ENCODE measurements around the gene CTNNA3. TPM values are rescaled to one million over a fixed set of nuclear protein-coding genes. Genes with fewer than 3 reads are reported as not detected.

The CTNNA3 gene
- total and polyA plus RNA-seq, 4 experiments from 2014 or later: not detected

- H3K36me3 Mint-ChIP-seq: no peaks in the 10 kb centered on the region
- no peak overlapping the region for H3K4me3 Mint-ChIP-seq
- intact Hi-C loops (cut with micrococcal nuclease): no loop called here
- no peaks in the 10 kb centered on the region for H3K27me3 ChIP-seq (ENCODE audit: insufficient read depth, low read length)
- no peaks in the 10 kb centered on the region for H3K4me1 Mint-ChIP-seq
- no peaks in the 10 kb centered on the region for H3K9me3 ChIP-seq (ENCODE audit: control insufficient read depth in 1 of 2, low read length in 2 of 2)
- CTCF ChIA-PET (ENCODE audit: partially characterized antibody): no interaction called here
- POLR2A ChIA-PET (ENCODE audit: partially characterized antibody): no interaction called here
- no peak overlapping the region for H3K27ac ChIP-seq (ENCODE audit: low read depth, low read length)
- DNase-seq: no peak
- no peaks in the 10 kb centered on the region for H3K36me3 ChIP-seq (ENCODE audit: insufficient read depth, low read length)
- no peak overlapping the region for H3K4me3 ChIP-seq (ENCODE audit: low read length in 2 of 2)
- no peak overlapping the region for H3K27ac Mint-ChIP-seq
- H3K9me3 Mint-ChIP-seq: peaks cover 0 to 9% (median 1%) of the 10 kb centered on the region in 8 donors
- no peaks in the 10 kb centered on the region for H3K4me1 ChIP-seq (ENCODE audit: insufficient read depth, low read length)
- H3K27me3 Mint-ChIP-seq: no peaks in the 10 kb centered on the region
Observed at GRCh38 chr10:66627156-66627555, 1068.8 kb downstream of the CTNNA3 start.

- Histone ChIP-seq H3K27me3 (ENCODE audit: insufficient read depth, low read length) (no peaks in the 10 kb centered on the region), H3K4me3 (ENCODE audit: low read length in 2 of 2) (no peak overlapping the region), H3K9me3 (ENCODE audit: control insufficient read depth in 1 of 2, low read length in 2 of 2) (no peaks in the 10 kb centered on the region), H3K36me3 (ENCODE audit: insufficient read depth, low read length) (no peaks in the 10 kb centered on the region), H3K27ac (ENCODE audit: low read depth, low read length) (no peak overlapping the region), H3K4me1 (ENCODE audit: insufficient read depth, low read length) (no peaks in the 10 kb centered on the region)
- H3K36me3 Mint-ChIP-seq: no peaks in the 10 kb centered on the region
- no peaks in the 10 kb centered on the region for H3K27me3 Mint-ChIP-seq
- no peak overlapping the region for H3K4me3 Mint-ChIP-seq
- H3K27ac Mint-ChIP-seq: no peak overlapping the region
- ChIA-PET CTCF (ENCODE audit: partially characterized antibody) (no interaction called here), POLR2A (ENCODE audit: partially characterized antibody) (no interaction called here)
- H3K4me1 Mint-ChIP-seq: no peaks in the 10 kb centered on the region
- DNase-seq: no peak
- intact Hi-C loops (cut with micrococcal nuclease): no loop called here
- H3K9me3 Mint-ChIP-seq: peaks cover 0 to 9% (median under 1%) of the 10 kb centered on the region in 8 donors
Observed at GRCh38 chr10:66625709-66626590, 1070.0 kb downstream of the CTNNA3 start.

- ChIA-PET CTCF (ENCODE audit: partially characterized antibody) (no interaction called here), POLR2A (ENCODE audit: partially characterized antibody) (no interaction called here)
- no peaks in the 10 kb centered on the region for H3K9me3 ChIP-seq (ENCODE audit: control insufficient read depth in 1 of 2, low read length in 2 of 2)
- no peaks in the 10 kb centered on the region for H3K4me1 ChIP-seq (ENCODE audit: insufficient read depth, low read length)
- no peak overlapping the region for H3K4me3 ChIP-seq (ENCODE audit: low read length in 2 of 2)
- Mint-ChIP-seq H3K27me3 (no peaks in the 10 kb centered on the region), H3K36me3 (no peaks in the 10 kb centered on the region), H3K27ac (no peak overlapping the region), H3K9me3 (peaks cover 0 to 9% (median 0%) of the 10 kb centered on the region in 8 donors), H3K4me1 (no peaks in the 10 kb centered on the region), H3K4me3 (no peak overlapping the region)
- H3K36me3 ChIP-seq (ENCODE audit: insufficient read depth, low read length): no peaks in the 10 kb centered on the region
- DNase-seq: no peak
- no peaks in the 10 kb centered on the region for H3K27me3 ChIP-seq (ENCODE audit: insufficient read depth, low read length)
- intact Hi-C loops (cut with micrococcal nuclease): no loop called here
- H3K27ac ChIP-seq (ENCODE audit: low read depth, low read length): no peak overlapping the region
Observed at GRCh38 chr10:66622050-66622449, 1073.9 kb downstream of the CTNNA3 start.

- Histone ChIP-seq H3K4me3 (ENCODE audit: low read length in 2 of 2) (no peak overlapping the region), H3K27ac (ENCODE audit: low read depth, low read length) (no peak overlapping the region), H3K4me1 (ENCODE audit: insufficient read depth, low read length) (no peaks in the 10 kb centered on the region), H3K27me3 (ENCODE audit: insufficient read depth, low read length) (no peaks in the 10 kb centered on the region), H3K9me3 (ENCODE audit: control insufficient read depth in 1 of 2, low read length in 2 of 2) (no peaks in the 10 kb centered on the region), H3K36me3 (ENCODE audit: insufficient read depth, low read length) (no peaks in the 10 kb centered on the region)
- intact Hi-C loops (cut with micrococcal nuclease): no loop called here
- DNase-seq: no peak
- no peaks in the 10 kb centered on the region for H3K4me1 Mint-ChIP-seq
- H3K27me3 Mint-ChIP-seq: no peaks in the 10 kb centered on the region
- H3K36me3 Mint-ChIP-seq: no peaks in the 10 kb centered on the region
- H3K27ac Mint-ChIP-seq: no peak overlapping the region
- ChIA-PET POLR2A (ENCODE audit: partially characterized antibody) (no interaction called here), CTCF (ENCODE audit: partially characterized antibody) (no interaction called here)
- peaks cover 0 to 25% (median 11%) of the 10 kb centered on the region in 8 donors for H3K9me3 Mint-ChIP-seq
- H3K4me3 Mint-ChIP-seq: no peak overlapping the region
Observed at GRCh38 chr10:66604195-66604594, 1091.8 kb downstream of the CTNNA3 start.

GRCh38 chr10:66591865-66592264, 1104.1 kb downstream of the CTNNA3 start:
- Mint-ChIP-seq H3K27ac (no peak overlapping the region), H3K27me3 (no peaks in the 10 kb centered on the region), H3K4me3 (no peak overlapping the region), H3K36me3 (no peaks in the 10 kb centered on the region), H3K4me1 (no peaks in the 10 kb centered on the region), H3K9me3 (peaks cover 0 to 15% (median 3%) of the 10 kb centered on the region in 8 donors)
- CTCF ChIA-PET (ENCODE audit: partially characterized antibody): no interaction called here
- Histone ChIP-seq H3K27ac (ENCODE audit: low read depth, low read length) (no peak overlapping the region), H3K36me3 (ENCODE audit: insufficient read depth, low read length) (no peaks in the 10 kb centered on the region), H3K4me1 (ENCODE audit: insufficient read depth, low read length) (no peaks in the 10 kb centered on the region), H3K27me3 (ENCODE audit: insufficient read depth, low read length) (no peaks in the 10 kb centered on the region), H3K4me3 (ENCODE audit: low read length in 2 of 2) (no peak overlapping the region), H3K9me3 (ENCODE audit: control insufficient read depth in 1 of 2, low read length in 2 of 2) (no peaks in the 10 kb centered on the region)
- no peak for DNase-seq
- POLR2A ChIA-PET (ENCODE audit: partially characterized antibody): no interaction called here
- intact Hi-C loops (cut with micrococcal nuclease): no loop called here

- intact Hi-C loops (cut with micrococcal nuclease): no loop called here
- Mint-ChIP-seq H3K27me3 (no peaks in the 10 kb centered on the region), H3K9me3 (peaks cover 0 to 12% (median 3%) of the 10 kb centered on the region in 8 donors), H3K36me3 (no peaks in the 10 kb centered on the region), H3K4me3 (no peak overlapping the region), H3K4me1 (no peaks in the 10 kb centered on the region), H3K27ac (no peak overlapping the region)
- no peak overlapping the region for H3K27ac ChIP-seq (ENCODE audit: low read depth, low read length)
- H3K36me3 ChIP-seq (ENCODE audit: insufficient read depth, low read length): no peaks in the 10 kb centered on the region
- POLR2A ChIA-PET (ENCODE audit: partially characterized antibody): no interaction called here
- CTCF ChIA-PET (ENCODE audit: partially characterized antibody): no interaction called here
- no peak overlapping the region for H3K4me3 ChIP-seq (ENCODE audit: low read length in 2 of 2)
- no peaks in the 10 kb centered on the region for H3K27me3 ChIP-seq (ENCODE audit: insufficient read depth, low read length)
- H3K4me1 ChIP-seq (ENCODE audit: insufficient read depth, low read length): no peaks in the 10 kb centered on the region
- no peaks in the 10 kb centered on the region for H3K9me3 ChIP-seq (ENCODE audit: control insufficient read depth in 1 of 2, low read length in 2 of 2)
- DNase-seq: no peak
Observed at GRCh38 chr10:66587680-66588050, 1108.3 kb downstream of the CTNNA3 start.

- no peak for DNase-seq
- Mint-ChIP-seq H3K36me3 (no peaks in the 10 kb centered on the region), H3K27me3 (no peaks in the 10 kb centered on the region), H3K4me1 (no peaks in the 10 kb centered on the region), H3K9me3 (peaks cover 0 to 17% (median 3%) of the 10 kb centered on the region in 8 donors), H3K4me3 (no peak overlapping the region), H3K27ac (no peak overlapping the region)
- no peaks in the 10 kb centered on the region for H3K27me3 ChIP-seq (ENCODE audit: insufficient read depth, low read length)
- CTCF ChIA-PET (ENCODE audit: partially characterized antibody): no interaction called here
- no peaks in the 10 kb centered on the region for H3K9me3 ChIP-seq (ENCODE audit: control insufficient read depth in 1 of 2, low read length in 2 of 2)
- H3K4me1 ChIP-seq (ENCODE audit: insufficient read depth, low read length): no peaks in the 10 kb centered on the region
- intact Hi-C loops (cut with micrococcal nuclease): no loop called here
- no peak overlapping the region for H3K27ac ChIP-seq (ENCODE audit: low read depth, low read length)
- H3K4me3 ChIP-seq (ENCODE audit: low read length in 2 of 2): no peak overlapping the region
- H3K36me3 ChIP-seq (ENCODE audit: insufficient read depth, low read length): no peaks in the 10 kb centered on the region
- POLR2A ChIA-PET (ENCODE audit: partially characterized antibody): no interaction called here
Observed at GRCh38 chr10:66586897-66587679, 1108.9 kb downstream of the CTNNA3 start.
